Posterior vena cava (tissue), 2 donors: ENCODE data around the gene DDIT4. TPM values are rescaled to one million over a fixed set of nuclear protein-coding genes. Genes with fewer than 3 reads are reported as not detected.
"Not testable (repeated sequence)": the region's sequence is repeated elsewhere in the genome, so short reads cannot be mapped to it uniquely, and the experiment has no call there.

Experiments
- DNase-seq: peaks from one replicate; pipeline ENCODE4 v3.0.0-alpha.2; 2020; ENCODE audit warnings: low spot score
- intact Hi-C, 2 donors: fragments of 100-400 bp; cut with DNase I; formaldehyde crosslinking; loops; one replicate each; pipeline versions ENCODE4 v1.14.1 to v1.14.2; 2022 to 2023
- long read RNA-seq, 2 donors: library from polyadenylated mRNA; unstranded; transcript quantifications; one replicate each; pipeline ENCODE4 v2.0.0, GENCODE V29; 2020 to 2021
- total RNA-seq, 2 donors: library from RNA; stranded (reverse); fragmentation: NEBNext Ultra II Directional; extraction: Animal tissue kit (Norgen Biotek cat#: 25700); gene quantifications; one replicate each; pipeline ENCODE4 v1.2.1, GENCODE V29; 2021
- donor health status: DM: yes; HTN: yes; CAD: no.
- donor health status: DM: yes; HTN: yes; CAD: no.

DDIT4 gene
- total RNA-seq, result 100 to 1,000 TPM; 208 to 244 TPM
- long read RNA-seq, donor 1, transcript DDIT4-203 (2 exons, 753 nt), result minor isoform, 7 of 207 reads
- long read RNA-seq, donor 1, transcript DDIT4-201 (3 exons, 1,748 nt), result major isoform, 183 of 207 reads
- long read RNA-seq, donor 1, partial matches to known transcripts, result 0 of 207 reads
- long read RNA-seq, donor 1, other reads (novel, unspliced or antisense), result 13 of 207 reads
- long read RNA-seq, donor 2, transcript DDIT4-201 (3 exons, 1,748 nt), result major isoform, 1,326 of 1,469 reads
- long read RNA-seq, donor 2, transcript DDIT4-203 (2 exons, 753 nt), result minor isoform, 51 of 1,469 reads
- long read RNA-seq, donor 2, transcript DDIT4-202 (2 exons, 521 nt), result minor isoform, 12 of 1,469 reads
- long read RNA-seq, donor 2, partial matches to known transcripts, result 0 of 1,469 reads
- long read RNA-seq, donor 2, other reads (novel, unspliced or antisense), result 80 of 1,469 reads

GRCh38 chr10:72273410-72274212, at the start of gene DDIT4:
Gene DDIT4, plus strand, starts transcription at chr10:72273924. Its CDS starts 293 bp downstream, at chr10:72274217.
- intact Hi-C loops, result loop anchor here in 1 of 2 donors (2.0 kb wide), 1 partner anchor 25 kb away; no protein-coding TSS in a partner anchor
- peak; percentile 100 for DNase-seq

GRCh38 chr10:72224191-72224590, 49.5 kb upstream of the DDIT4 start:
- intact Hi-C loops, result loop anchor here in 1 of 2 donors (10.0 kb wide), 1 partner anchor 111 kb away; no protein-coding TSS in a partner anchor
- not testable (repeated sequence) for DNase-seq

GRCh38 chr10:72226418-72227027, 47.2 kb upstream of the DDIT4 start:
- intact Hi-C loops, result loop anchor here in 1 of 2 donors (10.0 kb wide), 1 partner anchor 108 kb away; no protein-coding TSS in a partner anchor
- DNase-seq, result no peak

- intact Hi-C loops, result loop anchor here in 1 of 2 donors (1.0 to 10.0 kb wide), 2 partner anchors 39 to 107 kb away; no protein-coding TSS in a partner anchor
- no peak for DNase-seq
Observed at GRCh38 chr10:72227826-72228225, 45.9 kb upstream of the DDIT4 start.

GRCh38 chr10:72228318-72228751, 45.4 kb upstream of the DDIT4 start:
- intact Hi-C loops, result loop anchor here in 1 of 2 donors (1.0 to 10.0 kb wide), 2 partner anchors 39 to 106 kb away; no protein-coding TSS in a partner anchor
- DNase-seq, result no peak

- no peak for DNase-seq
- intact Hi-C loops, result loop anchor here in 1 of 2 donors (10.0 kb wide), 1 partner anchor 105 kb away; no protein-coding TSS in a partner anchor
Observed at GRCh38 chr10:72229261-72230251, 44.2 kb upstream of the DDIT4 start.

GRCh38 chr10:72233621-72234020, 40.1 kb upstream of the DDIT4 start:
- intact Hi-C loops, result no loop called here

GRCh38 chr10:72234560-72235095, 39.1 kb upstream of the DDIT4 start:
- intact Hi-C loops, result no loop called here
- DNase-seq, result no peak

More at GRCh38 chr10:72233621-72234020, 40.1 kb upstream of the DDIT4 start:
- DNase-seq, result no peak

- intact Hi-C loops, result no loop called here
- DNase-seq, result no peak
Observed at GRCh38 chr10:72235544-72236279, 38.0 kb upstream of the DDIT4 start.

GRCh38 chr10:72238392-72239175, 35.1 kb upstream of the DDIT4 start:
- peak; percentile 47 for DNase-seq
- intact Hi-C loops, result no loop called here

- DNase-seq, result no peak
- intact Hi-C loops, result no loop called here
Observed at GRCh38 chr10:72239409-72239808, 34.3 kb upstream of the DDIT4 start.

GRCh38 chr10:72240371-72240770, 33.4 kb upstream of the DDIT4 start:
- DNase-seq, result peak; percentile 3
- intact Hi-C loops, result no loop called here

- intact Hi-C loops, result no loop called here
- peak; percentile 34 for DNase-seq
Observed at GRCh38 chr10:72241691-72242252, 32.0 kb upstream of the DDIT4 start.

- DNase-seq, result peak; percentile 87
- intact Hi-C loops, result no loop called here
Observed at GRCh38 chr10:72242675-72243074, 31.0 kb upstream of the DDIT4 start.

- intact Hi-C loops, result no loop called here
- DNase-seq, result peak; percentile 89
Observed at GRCh38 chr10:72243822-72244437, 29.8 kb upstream of the DDIT4 start.
